GM21367 (cell line): ENCODE results near the gene LRP1B.

Source experiments
- ATAC-seq: cut with Tn5 transposase; IDR thresholded peaks from one replicate; pipeline ENCODE4 v1.9.1; 2021; ENCODE audit not compliant: unreplicated experiment

LRP1B gene

GRCh38 chr2:142131010-142131669 is at the start of gene LRP1B:
Gene LRP1B, minus strand, starts transcription at chr2:142131016. Its CDS starts 287 bp downstream, at chr2:142130729.
- ATAC-seq = peak; percentile 64

- no peak for ATAC-seq
These were observed 48.9 kb upstream of the LRP1B start for GRCh38 chr2:142179686-142180085.

- ATAC-seq = no peak
These were observed 47.8 kb upstream of the LRP1B start for GRCh38 chr2:142178604-142179003.

- no peak for ATAC-seq
These were observed 46.1 kb upstream of the LRP1B start for GRCh38 chr2:142176941-142177340.

GRCh38 chr2:142175813-142176338 is 45.1 kb upstream of the LRP1B start:
- ATAC-seq = no peak

GRCh38 chr2:142174176-142174575 is 43.4 kb upstream of the LRP1B start:
- ATAC-seq = no peak

GRCh38 chr2:142170847-142171246 is 40.0 kb upstream of the LRP1B start:
- ATAC-seq = no peak

- ATAC-seq = peak; percentile 96
These were observed 35.0 kb upstream of the LRP1B start for GRCh38 chr2:142165790-142166189.

GRCh38 chr2:142153601-142154000 is 22.8 kb upstream of the LRP1B start:
- no peak for ATAC-seq

- ATAC-seq = no peak
These were observed 19.6 kb upstream of the LRP1B start for GRCh38 chr2:142150453-142150852.

GRCh38 chr2:142144547-142144946 is 13.7 kb upstream of the LRP1B start:
- ATAC-seq = no peak

GRCh38 chr2:142142595-142142994 is 11.8 kb upstream of the LRP1B start:
- no peak for ATAC-seq

- ATAC-seq = no peak
These were observed 9.6 kb upstream of the LRP1B start for GRCh38 chr2:142140434-142140845.

- ATAC-seq = no peak
These were observed 8.6 kb upstream of the LRP1B start for GRCh38 chr2:142139384-142139783.

- no peak for ATAC-seq
These were observed 5.8 kb upstream of the LRP1B start for GRCh38 chr2:142136571-142136970.

GRCh38 chr2:142134911-142135310 is 4.1 kb upstream of the LRP1B start:
- no peak for ATAC-seq

- peak; percentile 31 for ATAC-seq
These were observed 456 bp downstream of the LRP1B start for GRCh38 chr2:142130111-142131009.

- no peak for ATAC-seq
These were observed 2.7 kb downstream of the LRP1B start for GRCh38 chr2:142128105-142128504.

- ATAC-seq = no peak
These were observed 3.6 kb downstream of the LRP1B start for GRCh38 chr2:142127248-142127647.

- no peak for ATAC-seq
These were observed 6.1 kb downstream of the LRP1B start for GRCh38 chr2:142124706-142125105.

GRCh38 chr2:142119347-142119746 is 11.5 kb downstream of the LRP1B start:
- no peak for ATAC-seq

GRCh38 chr2:142112757-142113221 is 18.0 kb downstream of the LRP1B start:
- no peak for ATAC-seq
